G401 (cell line): ENCODE results near the gene CEP112. TPM values are rescaled to one million over a fixed set of nuclear protein-coding genes. Genes with fewer than 3 reads are reported as not detected.
"Not testable (repeated sequence)": the region's sequence is repeated elsewhere in the genome, so short reads cannot be mapped to it uniquely, and the experiment has no call there.

Source experiments
- DNase-seq: peaks from one replicate; pipeline ENCODE4 v3.0.0-alpha.2; 2015; ENCODE audit warnings: low spot score
- in situ Hi-C: cut with HindIII; loops from 2 replicates; pipeline ENCODE4 v1.10.0; 2016; ENCODE audit warnings: low sequenced_read_pairs, mixed read lengths
- total RNA-seq: library from RNA; depleted of rRNA; stranded (reverse); fragments of >200 nt; shearing (Covaris generic); gene quantifications from 2 replicates; pipeline ENCODE4 v1.2.3, GENCODE V29; 2014

Gene CEP112
- total RNA-seq, 1 experiment from 2014 or later = 9.6 TPM

DNA sequence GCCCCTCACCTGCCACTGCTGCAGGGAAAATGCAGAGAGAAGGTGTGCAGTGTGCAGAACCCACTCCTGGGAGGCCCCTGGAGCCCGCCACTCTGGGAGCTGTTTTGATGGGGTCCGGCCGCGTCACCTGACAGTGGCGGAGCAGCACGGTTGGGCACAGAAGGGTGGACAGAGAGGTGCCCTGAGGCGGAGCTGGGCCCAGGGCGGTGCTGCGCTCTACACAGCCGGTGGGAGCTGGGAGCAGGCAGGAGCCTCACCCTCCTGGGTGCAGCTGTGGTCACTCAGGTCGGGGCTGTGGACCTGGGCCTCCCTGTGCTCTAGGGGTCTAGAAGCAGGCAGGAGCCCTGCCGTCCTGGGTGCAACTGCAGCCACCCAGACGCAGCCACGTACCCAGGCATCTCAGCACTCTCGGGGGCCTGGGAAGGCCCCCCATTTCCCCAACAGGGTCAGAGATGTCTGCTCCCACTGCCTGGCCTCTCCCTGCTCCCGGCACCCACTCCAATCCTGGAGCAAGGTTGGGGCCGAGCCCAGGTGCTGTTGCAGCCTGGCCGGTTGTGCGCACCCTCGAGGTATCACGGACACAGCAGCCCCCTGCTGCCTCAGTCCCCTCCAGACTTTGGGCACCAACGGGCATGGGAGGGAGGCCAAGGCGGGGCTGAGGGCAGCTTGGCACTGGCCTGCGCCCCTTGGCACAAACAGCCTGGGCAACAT lies 326.1 kb downstream of the CEP112 start:
- in situ Hi-C loops = no loop called here
- no peak for DNase-seq

- no peak for DNase-seq
- in situ Hi-C loops = no loop called here
These were observed 327.5 kb downstream of the CEP112 start for GRCh38 chr17:65864394-65864793.

- DNase-seq = no peak
- in situ Hi-C loops = no loop called here
These were observed 334.2 kb downstream of the CEP112 start for GRCh38 chr17:65857718-65858117.

DNA sequence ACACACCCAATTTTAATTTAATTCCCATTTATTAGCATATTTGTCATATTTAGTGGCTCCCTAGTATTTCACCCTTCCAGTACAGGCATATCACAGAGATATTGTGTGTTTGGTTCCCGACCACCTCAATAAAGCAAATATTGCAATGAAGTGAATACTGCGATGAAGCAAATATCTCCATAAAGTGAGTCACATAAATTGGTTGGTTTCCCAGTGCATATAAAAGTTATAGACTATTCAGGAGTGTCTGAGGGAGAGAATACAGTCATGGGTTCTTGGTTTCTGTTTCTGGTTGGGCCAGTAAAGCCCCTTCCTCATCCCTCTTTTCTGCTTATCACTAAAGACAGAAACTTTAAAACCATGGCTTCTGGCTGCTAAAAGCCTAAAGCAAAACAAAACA lies 335.1 kb downstream of the CEP112 start:
- DNase-seq = no peak

GRCh38 chr17:65855675-65856074 lies 336.3 kb downstream of the CEP112 start:
- no peak for DNase-seq
- in situ Hi-C loops = no loop called here

More for the DNA sequence above, 335.1 kb downstream of the CEP112 start:
- in situ Hi-C loops = no loop called here

GRCh38 chr17:65855245-65855644 lies 336.7 kb downstream of the CEP112 start:
- in situ Hi-C loops = no loop called here
- no peak for DNase-seq

GRCh38 chr17:65853816-65854215 lies 338.1 kb downstream of the CEP112 start:
- in situ Hi-C loops = no loop called here
- DNase-seq = no peak

DNA sequence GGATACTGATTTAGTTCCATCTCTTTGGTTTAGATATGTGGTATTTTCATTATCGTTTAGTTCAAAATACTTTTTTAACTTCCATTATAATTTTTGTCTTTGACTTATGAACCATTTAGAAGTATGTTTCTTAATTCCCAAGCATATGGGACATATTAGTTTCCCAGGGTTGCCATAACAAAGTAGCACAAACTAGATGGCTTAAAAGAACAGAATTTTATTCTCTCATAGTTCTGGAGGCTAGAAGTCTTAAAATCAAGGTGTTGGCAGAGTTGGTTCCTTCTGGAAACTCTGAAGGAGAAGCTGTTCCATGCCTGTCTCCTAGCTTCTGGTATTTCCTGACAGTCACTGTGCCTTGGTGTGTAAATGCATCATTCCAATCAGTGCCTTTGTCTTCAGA lies 339.0 kb downstream of the CEP112 start:
- in situ Hi-C loops = no loop called here
- DNase-seq = no peak

- DNase-seq = no peak
- in situ Hi-C loops = no loop called here
These were observed 339.8 kb downstream of the CEP112 start for GRCh38 chr17:65851965-65852736.

DNA sequence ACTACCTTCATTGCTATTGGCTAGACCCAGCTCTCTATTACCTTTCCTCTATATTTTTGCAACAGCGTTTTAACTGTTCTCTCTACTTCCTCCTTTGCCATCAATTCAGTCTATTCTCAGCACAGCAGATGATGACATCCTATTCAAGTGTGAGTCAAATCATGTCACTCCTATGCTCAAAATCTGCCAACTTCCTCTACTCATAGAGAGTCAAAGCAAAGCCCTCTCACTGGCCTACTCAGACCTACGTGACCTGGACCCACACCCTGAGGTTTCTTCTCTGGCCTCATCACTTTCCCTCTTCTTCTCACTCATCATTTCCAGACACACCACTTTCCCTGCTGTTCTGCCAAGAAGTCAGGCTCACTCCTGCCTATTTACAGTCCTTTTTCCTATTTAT lies 341.4 kb downstream of the CEP112 start:
- in situ Hi-C loops = no loop called here
- DNase-seq = no peak

- in situ Hi-C loops = no loop called here
- DNase-seq = no peak
These were observed 343.2 kb downstream of the CEP112 start for GRCh38 chr17:65848751-65849150.

- in situ Hi-C loops = no loop called here
These were observed 350.8 kb downstream of the CEP112 start for GRCh38 chr17:65841089-65841488.

DNA sequence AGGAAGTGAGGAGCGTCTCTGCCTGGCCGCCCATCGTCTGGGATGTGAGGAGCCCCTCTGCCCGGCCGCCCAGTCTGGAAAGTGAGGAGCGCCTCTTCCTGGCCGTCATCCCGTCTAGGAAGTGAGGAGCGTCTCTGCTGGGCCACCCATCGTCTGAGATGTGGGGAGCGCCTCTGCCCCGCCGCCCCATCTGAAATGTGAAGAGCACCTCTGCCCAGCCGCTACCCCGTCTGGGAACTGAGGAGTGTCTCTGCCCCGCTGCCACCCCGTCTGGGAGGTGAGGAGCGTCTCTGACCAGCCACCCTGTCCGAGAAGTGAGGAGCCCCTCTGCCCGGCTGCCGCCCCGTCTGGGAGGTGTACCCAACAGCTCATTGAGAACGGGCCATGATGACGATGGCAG lies 354.7 kb downstream of the CEP112 start:
- in situ Hi-C loops, DNase-seq: not testable (repeated sequence)

More at GRCh38 chr17:65841089-65841488, 350.8 kb downstream of the CEP112 start:
- no peak for DNase-seq

- DNase-seq = no peak
- in situ Hi-C loops = no loop called here
These were observed 358.7 kb downstream of the CEP112 start for GRCh38 chr17:65833214-65833613.

GRCh38 chr17:65830356-65830755 lies 361.6 kb downstream of the CEP112 start:
- DNase-seq = no peak
- in situ Hi-C loops = no loop called here

DNA sequence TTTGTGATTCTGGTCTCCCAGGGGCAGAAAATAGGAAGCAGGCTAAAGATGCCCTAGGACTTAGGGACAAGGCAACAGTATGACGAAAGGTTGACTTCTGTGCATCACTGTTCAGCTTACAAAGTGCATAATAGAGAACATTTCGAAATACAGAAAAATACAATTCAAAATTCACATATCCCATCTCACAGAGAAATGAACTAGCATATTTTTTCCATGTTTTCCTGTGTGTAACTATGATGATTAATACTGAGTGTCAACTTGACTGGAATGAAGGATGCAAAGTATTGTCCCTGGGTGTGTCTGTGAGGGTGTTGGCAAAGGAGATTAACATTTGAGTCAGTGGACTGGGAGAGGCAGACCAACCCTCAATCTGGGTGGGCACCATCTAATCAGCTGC lies 365.4 kb downstream of the CEP112 start:
- in situ Hi-C loops, DNase-seq: not testable (repeated sequence)

- no peak for DNase-seq
- in situ Hi-C loops = no loop called here
These were observed 367.0 kb downstream of the CEP112 start for GRCh38 chr17:65824901-65825300.

GRCh38 chr17:65823713-65824112 lies 368.2 kb downstream of the CEP112 start:
- in situ Hi-C loops = no loop called here
- no peak for DNase-seq

- in situ Hi-C loops = no loop called here
- DNase-seq = no peak
These were observed 371.1 kb downstream of the CEP112 start for GRCh38 chr17:65820811-65821210.

DNA sequence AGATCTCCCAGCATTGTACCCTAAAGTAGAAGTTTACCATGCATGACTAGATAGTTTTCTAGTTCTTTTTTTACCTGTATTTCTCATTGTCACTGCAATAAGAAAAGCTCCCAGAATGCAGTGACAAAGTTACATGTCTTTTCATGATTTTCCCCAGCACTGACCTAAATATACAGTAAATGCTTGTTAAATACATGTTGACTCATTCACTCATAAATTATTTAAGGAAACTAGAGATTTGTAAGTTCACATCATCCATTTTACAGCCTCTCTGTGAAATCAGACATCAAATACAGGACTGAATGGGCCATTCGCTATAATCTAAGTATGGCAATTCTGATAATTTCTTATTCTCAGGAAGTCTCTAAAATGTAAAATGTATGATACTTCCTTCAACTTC lies 371.6 kb downstream of the CEP112 start:
- in situ Hi-C loops = no loop called here
- no peak for DNase-seq

GRCh38 chr17:65819810-65820209 lies 372.1 kb downstream of the CEP112 start:
- DNase-seq = no peak
- in situ Hi-C loops = no loop called here
